IMR-90 (cell line): ENCODE measurements around the gene UCK2. TPM values are rescaled to one million over a fixed set of nuclear protein-coding genes. Genes with fewer than 3 reads are reported as not detected.

Experiments used
- ATAC-seq: fragments of 200-7000 bp; cut with Tn5 transposase; 2 replicates; pipeline ENCODE4 v1.9.1; 2020; ENCODE audit warnings: low read depth, mild to moderate bottlenecking, moderate library complexity
- BruUV-seq: library from RNA; stranded (reverse); fragments of 400-500 nt; replicated peaks from 2 replicates; lab custom pipeline; 2021; lab: Mats Ljungman, UMichigan
- CTCF ChIA-PET: fragments of 300-600 bp; formaldehyde crosslinking; extraction: SDS; loops from one replicate; lab custom pipeline; 2021; ENCODE audit warnings: antibody characterized with exemption; lab: Yijun Ruan, JAX
- POLR2A ChIA-PET: fragments of 300-600 bp; sonication (Branson Sonifier 250); formaldehyde crosslinking; loops from one replicate; lab custom pipeline; 2022; ENCODE audit warnings: antibody characterized with exemption; ENCODE audit not compliant: unreplicated experiment; lab: Charles Lee
- DNase-seq: peaks from one replicate; pipeline ENCODE4 v3.0.0; 2013
- H2AFZ ChIP-seq: replicated peaks from 2 replicates; pipeline ENCODE3; 2013; ENCODE audit warnings: low read length, mild to moderate bottlenecking; ENCODE audit not compliant: poor library complexity
- H2AK5ac ChIP-seq: 2 replicates; pipeline ENCODE4 v1.6.1; 2013; ENCODE audit warnings: low read depth, low read length, inconsistent platforms
- H2AK9ac ChIP-seq: replicated peaks from 2 replicates; pipeline ENCODE3; 2013; ENCODE audit warnings: mild to moderate bottlenecking, low read depth, low read length, moderate library complexity; ENCODE audit not compliant: poor library complexity
- H2BK120ac ChIP-seq: 2 replicates; pipeline ENCODE4 v1.6.1; 2013; ENCODE audit warnings: low read depth, low read length, inconsistent platforms
- H2BK15ac ChIP-seq: 3 replicates; pipeline ENCODE4 v1.6.1; 2013; ENCODE audit warnings: low read depth, low read length, inconsistent platforms
- H2BK20ac ChIP-seq: 2 replicates; pipeline ENCODE4 v1.6.1; 2013; ENCODE audit warnings: low read depth, mild to moderate bottlenecking, inconsistent platforms, low read length, moderate library complexity
- H2BK5ac ChIP-seq: 2 replicates; pipeline ENCODE4 v1.6.1; 2013; ENCODE audit warnings: mild to moderate bottlenecking, low read depth, low read length, inconsistent platforms; ENCODE audit not compliant: poor library complexity, severe bottlenecking
- H3K14ac ChIP-seq: replicated peaks from 2 replicates; pipeline ENCODE4 v1.6.1; 2013; ENCODE audit warnings: low read depth, low read length, inconsistent platforms
- H3K18ac ChIP-seq: 2 replicates; pipeline ENCODE4 v1.6.1; 2013; ENCODE audit warnings: low read depth, low read length, control low read depth
- H3K23ac ChIP-seq: 2 replicates; pipeline ENCODE4 v1.6.1; 2013; ENCODE audit warnings: low read depth, low read length, inconsistent platforms
- H3K27ac ChIP-seq: 2 replicates; pipeline ENCODE4 v1.5.1; 2013; ENCODE audit warnings: mild to moderate bottlenecking, control low read depth, low read length; ENCODE audit not compliant: insufficient read depth
- H3K27me3 ChIP-seq: 2 replicates; pipeline ENCODE4 v1.6.1; 2013; ENCODE audit warnings: low read length; ENCODE audit not compliant: control insufficient read depth, insufficient read depth
- H3K36me3 ChIP-seq: 2 replicates; pipeline ENCODE4 v1.6.1; 2013; ENCODE audit warnings: low read length, mixed read lengths; ENCODE audit not compliant: control insufficient read depth, insufficient read depth
- H3K4ac ChIP-seq: 2 replicates; pipeline ENCODE4 v1.6.1; 2013; ENCODE audit warnings: low read depth, low read length, inconsistent platforms
- H3K4me1 ChIP-seq: 2 replicates; pipeline ENCODE4 v1.6.1; 2013; ENCODE audit warnings: low read length, mixed read lengths; ENCODE audit not compliant: control insufficient read depth, insufficient read depth
- H3K4me2 ChIP-seq: 2 replicates; pipeline ENCODE4 v1.6.1; 2013; ENCODE audit warnings: low read depth, mild to moderate bottlenecking, control low read depth, low read length, moderate library complexity
- H3K4me3 ChIP-seq: 2 replicates; pipeline ENCODE4 v1.5.1; 2013; ENCODE audit warnings: low read depth, mild to moderate bottlenecking, control low read depth, low read length, moderate library complexity; ENCODE audit not compliant: insufficient read depth
- H3K56ac ChIP-seq: 2 replicates; pipeline ENCODE4 v1.6.1; 2013; ENCODE audit warnings: low read length, inconsistent platforms; ENCODE audit not compliant: insufficient read depth; ENCODE audit errors: extremely low read depth
- H3K79me1 ChIP-seq, 2 experiments: 2 replicates each; pipeline ENCODE4 v1.6.1; 2013; ENCODE audit warnings: low read length in 2 of 2, inconsistent platforms in 1 of 2, low read depth in 1 of 2
- H3K9ac ChIP-seq: 2 replicates; pipeline ENCODE4 v1.6.1; 2013; ENCODE audit warnings: low read depth, low read length, control low read depth
- H3K9me1 ChIP-seq: 2 replicates; pipeline ENCODE4 v1.6.1; 2013; ENCODE audit warnings: low read length, inconsistent platforms; ENCODE audit not compliant: insufficient read depth
- H3K9me3 ChIP-seq: 2 replicates; pipeline ENCODE4 v1.6.1; 2013; ENCODE audit warnings: low read length; ENCODE audit not compliant: control insufficient read depth, insufficient read depth
- H4K20me1 ChIP-seq: 2 replicates; pipeline ENCODE4 v1.6.1; 2013; ENCODE audit warnings: low read length, inconsistent platforms; ENCODE audit not compliant: insufficient read depth
- H4K5ac ChIP-seq: 2 replicates; pipeline ENCODE4 v1.6.1; 2013; ENCODE audit warnings: mild to moderate bottlenecking, low read depth, low read length, control low read depth
- H4K8ac ChIP-seq, 2 experiments: 2 replicates each; pipeline ENCODE4 v1.6.1; 2013; ENCODE audit warnings: low read depth in 2 of 2, low read length in 2 of 2, control low read depth in 1 of 2, inconsistent platforms in 1 of 2
- H4K91ac ChIP-seq: 2 replicates; pipeline ENCODE4 v1.6.1; 2013; ENCODE audit warnings: low read depth, low read length, inconsistent platforms; ENCODE audit not compliant: insufficient read depth
- BHLHE40 ChIP-seq: fragments of 150-350 bp; IDR thresholded peaks from 2 replicates; pipeline ENCODE4 v1.6.1; 2016; ENCODE audit warnings: mild to moderate bottlenecking, low read depth, low read length
- CHD1 ChIP-seq: IDR thresholded peaks from 2 replicates; pipeline ENCODE4 v1.6.1; 2012; ENCODE audit warnings: low read depth, low read length, improper control_type of control experiment
- FOS ChIP-seq: fragments of 150-350 bp; IDR thresholded peaks from 2 replicates; pipeline ENCODE4 v1.6.1; 2016; ENCODE audit warnings: low read depth, low read length
- MAFK ChIP-seq: IDR thresholded peaks from 2 replicates; pipeline ENCODE4 v1.6.1; 2012; ENCODE audit warnings: low read depth, low read length, improper control_type of control experiment
- MXI1 ChIP-seq: IDR thresholded peaks from 2 replicates; pipeline ENCODE4 v1.6.1; 2012; ENCODE audit warnings: low read depth, mild to moderate bottlenecking, low read length, moderate library complexity, borderline replicate concordance
- NFE2L2 ChIP-seq: fragments of 150-350 bp; IDR thresholded peaks from 2 replicates; pipeline ENCODE4 v1.6.1; 2016; ENCODE audit warnings: low read depth, mild to moderate bottlenecking, low read length
- RAD21 ChIP-seq: IDR thresholded peaks from 2 replicates; pipeline ENCODE4 v1.6.1; 2012; ENCODE audit warnings: low read length, improper control_type of control experiment
- RCOR1 ChIP-seq: IDR thresholded peaks from 2 replicates; pipeline ENCODE4 v1.6.1; 2012; ENCODE audit warnings: mild to moderate bottlenecking, low read length, improper control_type of control experiment; ENCODE audit not compliant: insufficient replicate concordance
- RFX5 ChIP-seq: IDR thresholded peaks from 2 replicates; pipeline ENCODE4 v1.8.0; 2012; ENCODE audit warnings: low read depth, mild to moderate bottlenecking, low read length, moderate library complexity
- SMC3 ChIP-seq: fragments of 150-350 bp; IDR thresholded peaks from 2 replicates; pipeline ENCODE4 v1.6.1; 2016; ENCODE audit warnings: low read depth, mild to moderate bottlenecking, antibody characterized with exemption, low read length, moderate library complexity
- WGBS, 2 experiments: methylation state at CpG; one replicate each; pipeline versions ENCODE4 v1.1.5 to v1.1.7; 2013; ENCODE audit warnings: missing lambda C conversion rate in 2 of 2; ENCODE audit not compliant: insufficient read length in 1 of 2; ENCODE audit errors: extremely low coverage in 2 of 2; 5-methylcytosine and 5-hydroxymethylcytosine counted together
- dilution Hi-C: fragments of 300-500 bp; cut with HindIII; formaldehyde crosslinking; loops from one replicate; pipeline ENCODE4 v1.14.3; 2018; ENCODE audit warnings: low sequenced_read_pairs; ENCODE audit not compliant: unreplicated experiment
- in situ Hi-C: fragments of 300-500 bp; cut with MboI; formaldehyde crosslinking; loops from 3 replicates; pipeline ENCODE4 v1.14.3; 2019; ENCODE audit warnings: low sequenced_read_pairs, inconsistent platforms, mixed read lengths
- intact Hi-C: fragments of 100-400 bp; cut with micrococcal nuclease; formaldehyde crosslinking; loops from 2 replicates; pipeline ENCODE4 v1.10.0; 2022
- polyA plus RNA-seq, 3 experiments: library from polyadenylated mRNA; depleted of rRNA; stranded (reverse); fragments of >200 nt; gene quantifications; 2 replicates each; pipeline ENCODE4 v1.2.3, GENCODE V29; 2012; ENCODE audit warnings: low replicate concordance in 1 of 3
- total RNA-seq: library from RNA; depleted of rRNA; stranded (reverse); fragments of >200 nt; gene quantifications from 2 replicates; pipeline ENCODE4 v1.2.3, GENCODE V29; 2012
- TF ChIP-seq, protein P1 (sequence below): conservative IDR thresholded peaks from 2 replicates; pipeline ENCODE4 v1.5.1; 2012; ENCODE audit warnings: mild to moderate bottlenecking, low read depth, low read length, improper control_type of control experiment
- TF ChIP-seq, protein P2 (sequence below): fragments of 150-350 bp; IDR thresholded peaks from 2 replicates; pipeline ENCODE4 v1.6.1; 2016; ENCODE audit warnings: low read depth, mild to moderate bottlenecking, low read length, moderate library complexity, borderline replicate concordance

UCK2 gene
- total and polyA plus RNA-seq, 2 of the 4 experiments (the other 2 are of a cell fraction), result 83.0 to 87.8 TPM

DNA sequence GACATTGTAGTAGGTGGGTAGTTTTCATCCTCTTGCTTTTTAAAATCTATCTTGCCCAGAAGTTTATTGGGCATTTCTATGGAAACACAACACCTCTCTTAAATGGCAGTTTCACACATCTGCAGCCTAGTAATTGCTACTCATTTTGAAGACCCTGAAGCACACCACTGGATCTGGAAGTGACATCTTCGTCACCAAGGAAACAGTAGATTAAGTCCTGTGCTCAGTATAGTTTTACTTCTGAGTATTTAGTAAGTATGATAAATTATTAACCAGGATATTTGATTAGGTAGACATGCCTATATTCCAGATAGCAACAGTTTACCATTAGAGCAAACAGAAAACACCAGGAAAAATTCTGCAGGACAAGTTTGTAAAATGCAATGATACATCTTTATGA lies 48.7 kb downstream of the UCK2 start:
- H3K23ac ChIP-seq, result no peak overlapping the region
- no peaks in the 10 kb centered on the region for H3K9me1 ChIP-seq
- H3K4me3 ChIP-seq, result no peak overlapping the region
- no peak overlapping the region for H3K56ac ChIP-seq
- H2BK15ac ChIP-seq, result no peak overlapping the region
- no peak overlapping the region for H2BK20ac ChIP-seq
- H2BK120ac ChIP-seq, result no peak overlapping the region
- H3K9me3 ChIP-seq, result no peaks in the 10 kb centered on the region; the same call in 1 of the 2 replicates
- no peak overlapping the region for H3K27ac ChIP-seq
- no TSS peak for BruUV-seq
- no peaks in the 10 kb centered on the region for H3K4me1 ChIP-seq
- no peak overlapping the region for H2AFZ ChIP-seq
- H3K79me1 ChIP-seq, result peaks cover 45 to 63% of the 10 kb centered on the region in 2 experiments
- H3K14ac ChIP-seq, result no peak overlapping the region
- in situ Hi-C loops, result no loop called here
- no peak overlapping the region for H3K18ac ChIP-seq
- dilution Hi-C loops, result no loop called here
- WGBS, 2 experiments, result no CpG with 5 or more reads among the region's 1 CpG
- no peak overlapping the region for H2AK9ac ChIP-seq
- no peak overlapping the region for H3K4ac ChIP-seq
- no peak overlapping the region for H2BK5ac ChIP-seq
- no peak overlapping the region for H3K9ac ChIP-seq
- no peaks in the 10 kb centered on the region for H3K27me3 ChIP-seq
- H4K8ac ChIP-seq, result no peak overlapping the region
- peaks cover 26% of the 10 kb centered on the region for H4K20me1 ChIP-seq
- H3K4me2 ChIP-seq, result no peak overlapping the region
- H4K5ac ChIP-seq, result no peak overlapping the region
- CTCF ChIA-PET, result no interaction called here
- no peaks in the 10 kb centered on the region for H3K36me3 ChIP-seq
- no peak for TF ChIP-seq RAD21
- TF ChIP-seq MXI1, result no peak
- TF ChIP-seq RCOR1, result no peak
- TF ChIP-seq, protein P1, sequence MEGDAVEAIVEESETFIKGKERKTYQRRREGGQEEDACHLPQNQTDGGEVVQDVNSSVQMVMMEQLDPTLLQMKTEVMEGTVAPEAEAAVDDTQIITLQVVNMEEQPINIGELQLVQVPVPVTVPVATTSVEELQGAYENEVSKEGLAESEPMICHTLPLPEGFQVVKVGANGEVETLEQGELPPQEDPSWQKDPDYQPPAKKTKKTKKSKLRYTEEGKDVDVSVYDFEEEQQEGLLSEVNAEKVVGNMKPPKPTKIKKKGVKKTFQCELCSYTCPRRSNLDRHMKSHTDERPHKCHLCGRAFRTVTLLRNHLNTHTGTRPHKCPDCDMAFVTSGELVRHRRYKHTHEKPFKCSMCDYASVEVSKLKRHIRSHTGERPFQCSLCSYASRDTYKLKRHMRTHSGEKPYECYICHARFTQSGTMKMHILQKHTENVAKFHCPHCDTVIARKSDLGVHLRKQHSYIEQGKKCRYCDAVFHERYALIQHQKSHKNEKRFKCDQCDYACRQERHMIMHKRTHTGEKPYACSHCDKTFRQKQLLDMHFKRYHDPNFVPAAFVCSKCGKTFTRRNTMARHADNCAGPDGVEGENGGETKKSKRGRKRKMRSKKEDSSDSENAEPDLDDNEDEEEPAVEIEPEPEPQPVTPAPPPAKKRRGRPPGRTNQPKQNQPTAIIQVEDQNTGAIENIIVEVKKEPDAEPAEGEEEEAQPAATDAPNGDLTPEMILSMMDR, result no peak
- no peak for TF ChIP-seq BHLHE40
- TF ChIP-seq, protein P2, sequence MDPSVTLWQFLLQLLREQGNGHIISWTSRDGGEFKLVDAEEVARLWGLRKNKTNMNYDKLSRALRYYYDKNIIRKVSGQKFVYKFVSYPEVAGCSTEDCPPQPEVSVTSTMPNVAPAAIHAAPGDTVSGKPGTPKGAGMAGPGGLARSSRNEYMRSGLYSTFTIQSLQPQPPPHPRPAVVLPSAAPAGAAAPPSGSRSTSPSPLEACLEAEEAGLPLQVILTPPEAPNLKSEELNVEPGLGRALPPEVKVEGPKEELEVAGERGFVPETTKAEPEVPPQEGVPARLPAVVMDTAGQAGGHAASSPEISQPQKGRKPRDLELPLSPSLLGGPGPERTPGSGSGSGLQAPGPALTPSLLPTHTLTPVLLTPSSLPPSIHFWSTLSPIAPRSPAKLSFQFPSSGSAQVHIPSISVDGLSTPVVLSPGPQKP, result no peak
- TF ChIP-seq FOS, result no peak
- no peak for TF ChIP-seq SMC3
- TF ChIP-seq MAFK, result no peak
- no peak for TF ChIP-seq RFX5
- no peak for TF ChIP-seq CHD1
- TF ChIP-seq NFE2L2, result no peak
- intact Hi-C loops, result no loop called here
- POLR2A ChIA-PET, result no interaction called here
- no peak overlapping the region for H4K91ac ChIP-seq
- no peak overlapping the region for H2AK5ac ChIP-seq
- ATAC-seq (no peak), DNase-seq (no peak)
